ENCODE results near the gene TARDBP.

TARDBP gene

GRCh38 chr1:11012260-11013159 lies at the start of gene TARDBP:
TSS of gene TARDBP (plus strand) at chr1:11012654. CDS start at chr1:11013728, 1,074 bp downstream.
- peak within 1 kb of the TSS; percentile 90 for H3K4me3 ChIP-seq (ENCODE audit: low read depth, low read length)
- no peak for TF ChIP-seq CTCF (IDR thresholded peaks at IDR 0.05; ENCODE audit: low read depth, low read length, missing control alignments)
- peak; percentile 61 for DNase-seq (ENCODE audit: low read depth)

- peak; percentile 71 for DNase-seq (ENCODE audit: low read depth)
- TF ChIP-seq CTCF (IDR thresholded peaks at IDR 0.05; ENCODE audit: low read depth, low read length, missing control alignments), result no peak
- H3K4me3 ChIP-seq (ENCODE audit: low read depth, low read length), result no peak overlapping the region
These were observed 46.8 kb upstream of the TARDBP start for GRCh38 chr1:10965546-10966226.

GRCh38 chr1:10967090-10967489 lies 45.4 kb upstream of the TARDBP start:
- TF ChIP-seq CTCF (IDR thresholded peaks at IDR 0.05; ENCODE audit: low read depth, low read length, missing control alignments), result no peak
- DNase-seq (ENCODE audit: low read depth), result no peak
- H3K4me3 ChIP-seq (ENCODE audit: low read depth, low read length), result no peak overlapping the region

- TF ChIP-seq CTCF (IDR thresholded peaks at IDR 0.05; ENCODE audit: low read depth, low read length, missing control alignments), result no peak
- peak; percentile 62 for DNase-seq (ENCODE audit: low read depth)
- peak overlapping the region; percentile 39 for H3K4me3 ChIP-seq (ENCODE audit: low read depth, low read length)
These were observed 44.0 kb upstream of the TARDBP start for GRCh38 chr1:10968411-10968826.

GRCh38 chr1:10969267-10969970 lies 43.0 kb upstream of the TARDBP start:
- DNase-seq (ENCODE audit: low read depth), result no peak
- no peak for TF ChIP-seq CTCF (IDR thresholded peaks at IDR 0.05; ENCODE audit: low read depth, low read length, missing control alignments)
- no peak overlapping the region for H3K4me3 ChIP-seq (ENCODE audit: low read depth, low read length)

GRCh38 chr1:10969971-10970332 lies 42.5 kb upstream of the TARDBP start:
- TF ChIP-seq CTCF (IDR thresholded peaks at IDR 0.05; ENCODE audit: low read depth, low read length, missing control alignments), result no peak
- no peak overlapping the region for H3K4me3 ChIP-seq (ENCODE audit: low read depth, low read length)
- DNase-seq (ENCODE audit: low read depth), result no peak

Measured in GM12864 (cell line).